ENCODE data around the gene GINS2. TPM values are rescaled to one million over a fixed set of nuclear protein-coding genes. Genes with fewer than 3 reads are reported as not detected.

Gene GINS2
- polyA plus RNA-seq, 1 experiment: 5.5 TPM

- no peaks in the 10 kb centered on the region for H3K27me3 ChIP-seq (ENCODE audit: control insufficient read depth, insufficient read depth, low read length)
- ChIA-PET POLR2A (no interaction called here), CTCF (interaction anchor here (0.7 kb wide), 1 partner anchor 36 kb away, joined by 4 read pairs; no protein-coding TSS in a partner anchor)
- TF ChIP-seq CTCF (IDR thresholded peaks at IDR 0.05; ENCODE audit: insufficient read depth, low read depth, low read length): no peak
- no peak for DNase-seq (ENCODE audit: low read depth)
- no peak overlapping the region for H3K4me3 ChIP-seq (ENCODE audit: low read depth, low read length)
- H3K36me3 ChIP-seq (ENCODE audit: control insufficient read depth, insufficient read depth, low read length): peaks cover 51% of the 10 kb centered on the region
Observed at GRCh38 chr16:85654251-85655095, 34.3 kb downstream of the GINS2 start.

DNA sequence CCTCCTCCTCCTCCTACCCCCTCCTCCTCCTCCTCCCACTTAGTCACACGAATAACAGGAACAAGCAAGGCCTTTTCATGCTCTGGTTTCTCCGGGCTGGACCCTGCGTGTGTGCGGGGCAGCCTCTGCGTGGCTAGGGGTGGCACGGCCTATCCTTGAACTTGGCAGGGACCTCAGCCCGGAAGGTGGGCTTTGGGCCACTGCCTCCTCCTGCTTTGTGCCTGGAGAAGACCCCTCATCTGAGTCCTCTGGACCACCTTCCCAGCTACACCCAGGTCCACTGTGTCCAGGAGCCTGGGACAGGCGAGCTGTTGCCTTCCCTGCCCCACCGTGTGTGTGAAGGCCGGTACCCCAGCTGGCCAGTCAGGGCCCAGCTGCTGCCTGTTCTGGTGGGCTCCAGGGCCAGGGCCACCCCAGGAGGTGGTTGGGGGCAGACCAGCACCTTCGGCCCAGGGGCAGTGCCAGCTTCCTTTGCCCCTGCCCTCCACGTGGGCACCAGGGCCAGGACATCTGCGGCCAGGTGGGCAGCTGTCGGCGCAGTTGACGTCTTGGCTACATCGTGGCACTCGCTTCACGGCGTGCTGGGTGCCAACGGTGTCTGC, 35.4 kb downstream of the GINS2 start:
- ChIA-PET POLR2A (interaction anchor here (0.9 kb wide), 1 partner anchor 284 kb away, joined by 4 read pairs; no protein-coding TSS in a partner anchor), CTCF (interaction anchor here (0.6 kb wide), 1 partner anchor 22 kb away, joined by 3 read pairs; no protein-coding TSS in a partner anchor)
- Histone ChIP-seq H3K27me3 (ENCODE audit: control insufficient read depth, insufficient read depth, low read length) (no peaks in the 10 kb centered on the region), H3K36me3 (ENCODE audit: control insufficient read depth, insufficient read depth, low read length) (peaks cover 45% of the 10 kb centered on the region), H3K4me3 (ENCODE audit: low read depth, low read length) (no peak overlapping the region)
- TF ChIP-seq CTCF (IDR thresholded peaks at IDR 0.05; ENCODE audit: insufficient read depth, low read depth, low read length): no peak
- no peak for DNase-seq (ENCODE audit: low read depth)

- Histone ChIP-seq H3K27me3 (ENCODE audit: control insufficient read depth, insufficient read depth, low read length) (no peaks in the 10 kb centered on the region), H3K4me3 (ENCODE audit: low read depth, low read length) (no peak overlapping the region), H3K36me3 (ENCODE audit: control insufficient read depth, insufficient read depth, low read length) (peaks cover 38% of the 10 kb centered on the region)
- ChIA-PET POLR2A (interaction anchor here (0.9 kb wide), 1 partner anchor 283 kb away, joined by 4 read pairs; no protein-coding TSS in a partner anchor), CTCF (no interaction called here)
- DNase-seq (ENCODE audit: low read depth): no peak
- no peak for TF ChIP-seq CTCF (IDR thresholded peaks at IDR 0.05; ENCODE audit: insufficient read depth, low read depth, low read length)
Observed at GRCh38 chr16:85652431-85653221, 36.1 kb downstream of the GINS2 start.

- no peak overlapping the region for H3K4me3 ChIP-seq (ENCODE audit: low read depth, low read length)
- no peak for TF ChIP-seq CTCF (IDR thresholded peaks at IDR 0.05; ENCODE audit: insufficient read depth, low read depth, low read length)
- peaks cover 32% of the 10 kb centered on the region for H3K36me3 ChIP-seq (ENCODE audit: control insufficient read depth, insufficient read depth, low read length)
- no peak for DNase-seq (ENCODE audit: low read depth)
- POLR2A ChIA-PET: no interaction called here
- no peaks in the 10 kb centered on the region for H3K27me3 ChIP-seq (ENCODE audit: control insufficient read depth, insufficient read depth, low read length)
- CTCF ChIA-PET: no interaction called here
Observed at GRCh38 chr16:85651629-85652430, 36.9 kb downstream of the GINS2 start.
